Measurements from ENCODE around the gene GBF1. TPM values are rescaled to one million over a fixed set of nuclear protein-coding genes. Genes with fewer than 3 reads are reported as not detected.

GBF1 gene
- total RNA-seq, 1 donor: 38.0 TPM

DNA sequence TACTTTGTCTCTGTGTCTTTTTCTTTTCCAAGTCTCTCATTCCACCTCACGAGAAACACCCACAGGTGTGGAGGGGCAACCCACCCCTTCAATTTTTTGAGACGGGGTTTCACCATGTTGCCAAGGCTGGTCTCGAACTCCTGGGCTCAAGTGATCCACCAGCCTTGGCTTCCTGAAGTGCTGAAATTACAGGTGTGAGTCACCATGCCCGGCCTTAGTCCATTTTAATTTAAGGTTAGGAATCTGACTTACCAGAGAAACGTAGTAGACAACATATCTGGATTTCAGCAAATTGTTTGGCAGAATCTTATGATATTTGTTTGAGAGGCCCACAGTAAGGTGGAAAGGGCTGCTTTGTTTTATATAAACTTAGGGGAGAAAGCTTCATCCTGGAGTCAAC lies 147.0 kb downstream of the GBF1 start:
- peaks cover 14% of the 10 kb centered on the region for H3K4me1 ChIP-seq (ENCODE audit: insufficient read depth, low read length)
- no peak for DNase-seq (ENCODE audit: insufficient read length, low spot score, missing footprints)

DNA sequence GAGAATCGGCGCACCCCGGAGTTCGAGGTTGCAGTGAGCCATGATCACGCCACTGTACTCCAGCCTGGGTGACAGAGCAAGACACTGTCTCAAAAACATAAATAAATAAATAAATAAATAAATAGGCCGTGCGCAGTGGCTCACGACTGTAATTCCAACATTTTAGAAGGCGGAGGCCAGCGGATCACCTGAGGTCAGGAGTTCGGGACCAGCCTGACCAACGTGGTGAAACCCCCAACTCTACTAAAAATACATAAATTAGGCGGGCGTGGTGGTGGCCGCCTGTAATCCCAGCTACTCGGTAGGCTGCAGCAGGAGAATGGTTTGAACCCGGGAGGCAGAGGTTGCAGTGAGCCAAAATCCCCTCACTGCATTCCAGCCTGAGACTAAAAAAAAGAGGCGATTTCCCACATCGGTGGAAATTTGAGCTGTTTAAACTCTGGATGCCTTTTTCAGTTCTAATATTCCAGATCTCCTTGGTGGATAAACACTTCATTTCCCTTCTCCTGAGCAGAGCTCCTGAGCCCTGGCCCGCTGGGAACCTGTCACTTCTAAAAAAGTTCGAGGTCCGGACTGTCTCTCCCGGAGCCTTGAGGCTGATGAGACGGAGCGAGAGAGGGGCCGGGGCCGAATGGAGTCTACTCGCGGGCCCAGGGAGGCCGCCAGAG lies 148.2 kb downstream of the GBF1 start:
- Histone ChIP-seq H3K4me2 (ENCODE audit: insufficient read depth, low read length) (peak overlapping the region; percentile 95), H3K79me2 (ENCODE audit: insufficient read depth, low read length) (peaks cover 13% of the 10 kb centered on the region)
- TF ChIP-seq, protein P1, sequence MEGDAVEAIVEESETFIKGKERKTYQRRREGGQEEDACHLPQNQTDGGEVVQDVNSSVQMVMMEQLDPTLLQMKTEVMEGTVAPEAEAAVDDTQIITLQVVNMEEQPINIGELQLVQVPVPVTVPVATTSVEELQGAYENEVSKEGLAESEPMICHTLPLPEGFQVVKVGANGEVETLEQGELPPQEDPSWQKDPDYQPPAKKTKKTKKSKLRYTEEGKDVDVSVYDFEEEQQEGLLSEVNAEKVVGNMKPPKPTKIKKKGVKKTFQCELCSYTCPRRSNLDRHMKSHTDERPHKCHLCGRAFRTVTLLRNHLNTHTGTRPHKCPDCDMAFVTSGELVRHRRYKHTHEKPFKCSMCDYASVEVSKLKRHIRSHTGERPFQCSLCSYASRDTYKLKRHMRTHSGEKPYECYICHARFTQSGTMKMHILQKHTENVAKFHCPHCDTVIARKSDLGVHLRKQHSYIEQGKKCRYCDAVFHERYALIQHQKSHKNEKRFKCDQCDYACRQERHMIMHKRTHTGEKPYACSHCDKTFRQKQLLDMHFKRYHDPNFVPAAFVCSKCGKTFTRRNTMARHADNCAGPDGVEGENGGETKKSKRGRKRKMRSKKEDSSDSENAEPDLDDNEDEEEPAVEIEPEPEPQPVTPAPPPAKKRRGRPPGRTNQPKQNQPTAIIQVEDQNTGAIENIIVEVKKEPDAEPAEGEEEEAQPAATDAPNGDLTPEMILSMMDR (IDR thresholded peaks at IDR 0.05; ENCODE audit: extremely low read depth, low read depth, low read length): peak; percentile 85

More for the DNA sequence above, 147.0 kb downstream of the GBF1 start:
- H3K79me2 ChIP-seq (ENCODE audit: insufficient read depth, low read length): peaks cover 13% of the 10 kb centered on the region
- no peaks in the 10 kb centered on the region for H4K20me1 ChIP-seq (ENCODE audit: insufficient read depth, low read length)
- H3K27ac ChIP-seq (ENCODE audit: low read depth, low read length): no peak overlapping the region
- TF ChIP-seq, protein P1 (IDR thresholded peaks at IDR 0.05; ENCODE audit: extremely low read depth, low read depth, low read length): no peak
- H3K9me3 ChIP-seq (ENCODE audit: low read depth, low read length): no peaks in the 10 kb centered on the region
- H3K4me2 ChIP-seq (ENCODE audit: insufficient read depth, low read length): no peak overlapping the region
- no peak overlapping the region for H3K4me3 ChIP-seq (ENCODE audit: insufficient read depth, low read length)
- H3K36me3 ChIP-seq (ENCODE audit: insufficient read depth, low read length): no peaks in the 10 kb centered on the region
- H2AFZ ChIP-seq (ENCODE audit: low read length): no peak overlapping the region
- no peaks in the 10 kb centered on the region for H3K27me3 ChIP-seq (ENCODE audit: insufficient read depth, low read length)

DNA sequence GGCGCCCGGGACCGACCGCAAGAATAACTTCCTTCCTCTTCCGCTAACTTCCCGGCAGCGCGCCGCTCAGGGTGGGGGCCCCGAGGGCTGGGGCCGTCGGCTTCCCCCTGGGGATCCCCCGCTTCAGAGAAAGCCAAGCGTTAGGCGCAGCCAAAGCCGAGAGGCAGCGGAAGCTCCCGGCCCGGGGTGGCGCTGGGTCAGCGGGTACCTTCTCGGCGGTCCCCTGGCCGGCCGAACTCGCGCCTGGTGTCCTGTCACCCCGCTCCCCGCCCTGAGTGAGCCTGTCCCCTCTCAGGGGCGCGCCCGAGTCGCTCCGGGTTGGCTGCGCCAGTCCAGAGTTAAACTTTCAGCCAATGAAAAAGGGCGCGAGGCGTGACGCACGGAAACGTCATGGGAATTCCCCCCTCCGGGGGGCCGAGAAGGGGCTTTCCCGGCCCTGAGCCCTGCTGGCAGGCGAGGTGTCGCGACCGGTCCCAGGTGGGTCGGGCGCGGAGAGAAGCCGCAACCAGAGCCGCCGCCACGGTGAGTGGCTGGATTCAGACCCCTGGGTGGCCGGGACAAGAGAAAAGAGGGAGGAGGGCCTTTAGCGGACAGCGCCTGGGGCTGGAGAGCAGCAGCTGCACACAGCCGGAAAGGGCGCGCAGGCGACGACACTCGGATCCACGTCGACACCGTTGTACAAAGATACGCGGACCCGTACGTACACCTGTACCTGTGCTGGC lies 148.9 kb downstream of the GBF1 start:
- TF ChIP-seq, protein P1 (IDR thresholded peaks at IDR 0.05; ENCODE audit: extremely low read depth, low read depth, low read length): no peak
- Histone ChIP-seq H4K20me1 (ENCODE audit: insufficient read depth, low read length) (no peaks in the 10 kb centered on the region), H3K27me3 (ENCODE audit: insufficient read depth, low read length) (no peaks in the 10 kb centered on the region), H3K79me2 (ENCODE audit: insufficient read depth, low read length) (peaks cover 13% of the 10 kb centered on the region), H3K27ac (ENCODE audit: low read depth, low read length) (peak overlapping the region; percentile 95), H3K4me1 (ENCODE audit: insufficient read depth, low read length) (peaks cover 18% of the 10 kb centered on the region), H2AFZ (ENCODE audit: low read length) (peak overlapping the region; percentile 75), H3K9me3 (ENCODE audit: low read depth, low read length) (no peaks in the 10 kb centered on the region), H3K36me3 (ENCODE audit: insufficient read depth, low read length) (peaks cover 13% of the 10 kb centered on the region), H3K4me3 (ENCODE audit: insufficient read depth, low read length) (peak overlapping the region; percentile 88), H3K4me2 (ENCODE audit: insufficient read depth, low read length) (peak overlapping the region; percentile 95)
- peak; percentile 99 for DNase-seq (ENCODE audit: insufficient read length, low spot score, missing footprints)

More for the DNA sequence above, 148.2 kb downstream of the GBF1 start:
- Histone ChIP-seq H3K27ac (ENCODE audit: low read depth, low read length) (peak overlapping the region; percentile 95), H2AFZ (ENCODE audit: low read length) (peak overlapping the region; percentile 87), H3K9me3 (ENCODE audit: low read depth, low read length) (no peaks in the 10 kb centered on the region), H4K20me1 (ENCODE audit: insufficient read depth, low read length) (no peaks in the 10 kb centered on the region), H3K4me3 (ENCODE audit: insufficient read depth, low read length) (peak overlapping the region; percentile 88), H3K27me3 (ENCODE audit: insufficient read depth, low read length) (no peaks in the 10 kb centered on the region), H3K36me3 (ENCODE audit: insufficient read depth, low read length) (peaks cover 11% of the 10 kb centered on the region), H3K4me1 (ENCODE audit: insufficient read depth, low read length) (peaks cover 15% of the 10 kb centered on the region)
- no peak for DNase-seq (ENCODE audit: insufficient read length, low spot score, missing footprints)

DNA sequence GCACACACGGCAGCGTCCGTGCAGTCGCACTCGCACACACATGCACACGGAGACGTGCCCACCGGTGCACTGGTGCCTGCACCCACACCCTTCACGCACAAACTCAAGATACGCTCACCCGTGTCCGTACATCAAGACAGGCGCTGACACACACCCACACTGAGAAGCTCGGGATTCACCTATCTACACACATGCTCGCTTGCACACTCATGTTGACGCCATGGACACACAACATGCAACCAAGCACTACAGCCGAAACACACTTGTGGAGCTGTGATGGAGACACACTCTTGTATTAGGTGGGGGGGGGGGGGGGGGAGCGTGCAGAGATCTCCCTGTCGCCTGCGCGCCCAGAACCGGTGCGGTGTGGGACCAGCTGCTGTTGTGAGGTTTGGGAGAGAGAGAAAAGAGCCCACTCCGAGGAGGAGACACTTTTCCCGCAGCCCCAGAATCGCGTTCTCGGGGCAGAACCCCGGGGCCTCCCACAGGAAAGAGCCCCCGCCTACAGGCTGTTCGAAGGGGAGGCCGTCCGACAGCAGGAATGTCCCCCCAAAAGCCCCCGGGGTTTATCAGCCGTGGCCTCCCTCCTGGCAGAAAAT lies 149.6 kb downstream of the GBF1 start:
- TF ChIP-seq, protein P1 (IDR thresholded peaks at IDR 0.05; ENCODE audit: extremely low read depth, low read depth, low read length): no peak
- peak; percentile 88 for DNase-seq (ENCODE audit: insufficient read length, low spot score, missing footprints)

More for the DNA sequence above, 149.6 kb downstream of the GBF1 start:
- Histone ChIP-seq H3K79me2 (ENCODE audit: insufficient read depth, low read length) (peaks cover 13% of the 10 kb centered on the region), H3K27me3 (ENCODE audit: insufficient read depth, low read length) (no peaks in the 10 kb centered on the region), H3K27ac (ENCODE audit: low read depth, low read length) (peak overlapping the region; percentile 95), H3K4me1 (ENCODE audit: insufficient read depth, low read length) (peaks cover 18% of the 10 kb centered on the region), H3K9me3 (ENCODE audit: low read depth, low read length) (no peaks in the 10 kb centered on the region), H3K4me3 (ENCODE audit: insufficient read depth, low read length) (peak overlapping the region; percentile 88), H3K4me2 (ENCODE audit: insufficient read depth, low read length) (peak overlapping the region; percentile 95), H2AFZ (ENCODE audit: low read length) (peak overlapping the region; percentile 81), H3K36me3 (ENCODE audit: insufficient read depth, low read length) (peaks cover 13% of the 10 kb centered on the region), H4K20me1 (ENCODE audit: insufficient read depth, low read length) (no peaks in the 10 kb centered on the region)

Data from osteoblast (primary cell).